ENCODE data around the gene LRRC28. TPM values are rescaled to one million over a fixed set of nuclear protein-coding genes. Genes with fewer than 3 reads are reported as not detected.
A peak's percentile ranks its signal among the peaks of the same experiment; 100 is the strongest.

The LRRC28 gene
- total and polyA plus RNA-seq, 2 of the 4 experiments (the other 2 are of a cell fraction), result 12.7 to 21.1 TPM

DNA sequence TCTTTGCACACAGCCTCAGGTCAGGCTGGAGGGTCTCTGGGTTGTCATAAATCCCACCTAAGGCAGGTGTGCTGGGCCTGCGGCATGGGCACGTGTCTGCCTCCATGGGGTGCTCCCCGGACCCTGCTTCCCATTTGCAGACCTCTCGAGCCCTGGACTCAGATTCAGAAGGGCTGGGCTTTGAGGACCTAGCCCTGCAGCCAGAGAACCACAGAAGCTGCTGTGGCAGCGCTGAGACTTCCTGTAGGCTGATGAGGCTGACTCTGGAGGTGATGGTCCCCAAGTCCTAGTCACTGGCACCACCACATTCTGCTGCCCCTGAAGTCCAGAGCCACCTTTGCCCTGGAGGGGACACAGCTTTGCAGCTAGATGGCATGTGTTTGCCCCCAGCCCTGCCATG lies 156.4 kb downstream of the LRRC28 start:
- Histone ChIP-seq H2BK15ac (ENCODE audit: low read depth, low read length) (no peak overlapping the region), H2AFZ (replicated peaks; ENCODE audit: low read length, poor library complexity) (peak overlapping the region; percentile 80), H4K8ac (ENCODE audit: low read depth in 2 of 2, low read length in 2 of 2) (no peak overlapping the region; a peak in 1 of 4 replicates), H4K91ac (ENCODE audit: insufficient read depth, low read depth, low read length) (no peak overlapping the region; the same call in 1 of the 2 replicates), H3K4ac (ENCODE audit: low read depth, low read length) (peak overlapping the region; percentile 42), H3K79me1 (ENCODE audit: low read depth in 1 of 2, low read length in 2 of 2) (no peaks in the 10 kb centered on the region), H2BK120ac (ENCODE audit: low read depth, low read length) (no peak overlapping the region; the same call in 1 of the 2 replicates), H3K4me1 (ENCODE audit: control insufficient read depth, insufficient read depth, low read length) (peaks cover 10% of the 10 kb centered on the region), H3K4me3 (ENCODE audit: insufficient read depth, low read depth, low read length) (no peak overlapping the region), H3K9ac (ENCODE audit: low read depth, low read length) (no peak overlapping the region), H3K27me3 (ENCODE audit: control insufficient read depth, insufficient read depth, low read length) (no peaks in the 10 kb centered on the region), H3K56ac (ENCODE audit: extremely low read depth, insufficient read depth, low read length) (no peak overlapping the region), H3K14ac (replicated peaks; ENCODE audit: low read depth, low read length) (no peak overlapping the region; the same call in 1 of the 2 replicates), H3K4me2 (ENCODE audit: low read depth, low read length) (no peak overlapping the region), H3K23ac (ENCODE audit: low read depth, low read length) (no peak overlapping the region), H3K27ac (ENCODE audit: insufficient read depth, low read length) (no peak overlapping the region), H4K20me1 (ENCODE audit: insufficient read depth, low read length) (no peaks in the 10 kb centered on the region), H3K9me3 (ENCODE audit: control insufficient read depth, insufficient read depth, low read length) (no peaks in the 10 kb centered on the region), H2BK20ac (ENCODE audit: low read depth, low read length) (peak overlapping the region; percentile 44), H3K18ac (ENCODE audit: low read depth, low read length) (no peak overlapping the region), H3K36me3 (ENCODE audit: control insufficient read depth, insufficient read depth, low read length) (no peaks in the 10 kb centered on the region), H4K5ac (ENCODE audit: low read depth, low read length) (no peak overlapping the region), H2BK5ac (ENCODE audit: low read depth, low read length, poor library complexity, severe bottlenecking) (no peak overlapping the region), H3K9me1 (ENCODE audit: insufficient read depth, low read length) (0 out of 2 replicates have a peak, but pooled peaks cover 3% of the 10 kb centered on the region), H2AK5ac (ENCODE audit: low read depth, low read length) (peak overlapping the region; percentile 5; the same call in 1 of the 2 replicates), H2AK9ac (replicated peaks; ENCODE audit: low read depth, low read length, poor library complexity) (peak overlapping the region; percentile 77)
- DNase-seq, result no peak
- ChIA-PET CTCF (interaction anchor here (2.0 to 5.0 kb wide), 2 partner anchors 296 to 300 kb away, joined by 9 to 35 read pairs; no protein-coding TSS in a partner anchor), POLR2A (ENCODE audit: unreplicated experiment) (no interaction called here)
- TF ChIP-seq NFE2L2 (IDR thresholded peaks at IDR 0.05; ENCODE audit: low read depth, low read length), result no peak
- TF ChIP-seq CHD1 (IDR thresholded peaks at IDR 0.05; ENCODE audit: low read depth, low read length), result no peak
- no peak for TF ChIP-seq MXI1 (IDR thresholded peaks at IDR 0.05; ENCODE audit: borderline replicate concordance, low read depth, low read length)
- TF ChIP-seq, protein P1, sequence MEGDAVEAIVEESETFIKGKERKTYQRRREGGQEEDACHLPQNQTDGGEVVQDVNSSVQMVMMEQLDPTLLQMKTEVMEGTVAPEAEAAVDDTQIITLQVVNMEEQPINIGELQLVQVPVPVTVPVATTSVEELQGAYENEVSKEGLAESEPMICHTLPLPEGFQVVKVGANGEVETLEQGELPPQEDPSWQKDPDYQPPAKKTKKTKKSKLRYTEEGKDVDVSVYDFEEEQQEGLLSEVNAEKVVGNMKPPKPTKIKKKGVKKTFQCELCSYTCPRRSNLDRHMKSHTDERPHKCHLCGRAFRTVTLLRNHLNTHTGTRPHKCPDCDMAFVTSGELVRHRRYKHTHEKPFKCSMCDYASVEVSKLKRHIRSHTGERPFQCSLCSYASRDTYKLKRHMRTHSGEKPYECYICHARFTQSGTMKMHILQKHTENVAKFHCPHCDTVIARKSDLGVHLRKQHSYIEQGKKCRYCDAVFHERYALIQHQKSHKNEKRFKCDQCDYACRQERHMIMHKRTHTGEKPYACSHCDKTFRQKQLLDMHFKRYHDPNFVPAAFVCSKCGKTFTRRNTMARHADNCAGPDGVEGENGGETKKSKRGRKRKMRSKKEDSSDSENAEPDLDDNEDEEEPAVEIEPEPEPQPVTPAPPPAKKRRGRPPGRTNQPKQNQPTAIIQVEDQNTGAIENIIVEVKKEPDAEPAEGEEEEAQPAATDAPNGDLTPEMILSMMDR (conservative IDR thresholded peaks at IDR 0.05; ENCODE audit: low read depth, low read length), result no peak
- TF ChIP-seq RCOR1 (IDR thresholded peaks at IDR 0.05; ENCODE audit: insufficient replicate concordance, low read length), result no peak
- TF ChIP-seq RFX5 (IDR thresholded peaks at IDR 0.05; ENCODE audit: low read depth, low read length), result no peak
- TF ChIP-seq MAZ (IDR thresholded peaks at IDR 0.05; ENCODE audit: borderline replicate concordance, low read depth, low read length), result no peak
- no peak for TF ChIP-seq POLR2A (IDR thresholded peaks at IDR 0.05; ENCODE audit: low read depth, low read length)
- TF ChIP-seq, protein P2, sequence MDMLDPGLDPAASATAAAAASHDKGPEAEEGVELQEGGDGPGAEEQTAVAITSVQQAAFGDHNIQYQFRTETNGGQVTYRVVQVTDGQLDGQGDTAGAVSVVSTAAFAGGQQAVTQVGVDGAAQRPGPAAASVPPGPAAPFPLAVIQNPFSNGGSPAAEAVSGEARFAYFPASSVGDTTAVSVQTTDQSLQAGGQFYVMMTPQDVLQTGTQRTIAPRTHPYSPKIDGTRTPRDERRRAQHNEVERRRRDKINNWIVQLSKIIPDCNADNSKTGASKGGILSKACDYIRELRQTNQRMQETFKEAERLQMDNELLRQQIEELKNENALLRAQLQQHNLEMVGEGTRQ (IDR thresholded peaks at IDR 0.05; ENCODE audit: low read depth, low read length), result no peak
- TF ChIP-seq BHLHE40 (IDR thresholded peaks at IDR 0.05; ENCODE audit: low read depth, low read length), result no peak
- TF ChIP-seq FOS (IDR thresholded peaks at IDR 0.05; ENCODE audit: low read depth, low read length), result no peak
- TF ChIP-seq, protein P3, sequence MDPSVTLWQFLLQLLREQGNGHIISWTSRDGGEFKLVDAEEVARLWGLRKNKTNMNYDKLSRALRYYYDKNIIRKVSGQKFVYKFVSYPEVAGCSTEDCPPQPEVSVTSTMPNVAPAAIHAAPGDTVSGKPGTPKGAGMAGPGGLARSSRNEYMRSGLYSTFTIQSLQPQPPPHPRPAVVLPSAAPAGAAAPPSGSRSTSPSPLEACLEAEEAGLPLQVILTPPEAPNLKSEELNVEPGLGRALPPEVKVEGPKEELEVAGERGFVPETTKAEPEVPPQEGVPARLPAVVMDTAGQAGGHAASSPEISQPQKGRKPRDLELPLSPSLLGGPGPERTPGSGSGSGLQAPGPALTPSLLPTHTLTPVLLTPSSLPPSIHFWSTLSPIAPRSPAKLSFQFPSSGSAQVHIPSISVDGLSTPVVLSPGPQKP (IDR thresholded peaks at IDR 0.05; ENCODE audit: borderline replicate concordance, low read depth, low read length), result no peak
- in situ Hi-C loops (cut with MboI; ENCODE audit: low sequenced_read_pairs) (no loop called here), dilution Hi-C loops (cut with HindIII; ENCODE audit: low sequenced_read_pairs, unreplicated experiment) (no loop called here), intact Hi-C loops (cut with micrococcal nuclease) (loop anchor here (2.0 kb wide), 1 partner anchor 159 kb away; no protein-coding TSS in a partner anchor)
- no CpG with 5 or more reads among the region's 5 CpGs for WGBS, 2 experiments (ENCODE audit: extremely low coverage in 2 of 2, insufficient read length in 1 of 2)
- BruUV-seq (replicated peaks), result no TSS peak
- ATAC-seq (ENCODE audit: low read depth), result 0 out of 2 replicates have a peak, but pooled peaks have one; percentile 7
